Posterior vena cava (tissue), 2 donors: Measurements from ENCODE around the gene RBMS2. TPM values are rescaled to one million over a fixed set of nuclear protein-coding genes. Genes with fewer than 3 reads are reported as not detected.

Experiments used
- DNase-seq: peaks from one replicate; pipeline ENCODE4 v3.0.0-alpha.2; 2020; ENCODE audit warnings: low spot score
- intact Hi-C, 2 donors: fragments of 100-400 bp; cut with DNase I; formaldehyde crosslinking; loops; one replicate each; pipeline versions ENCODE4 v1.14.1 to v1.14.2; 2022 to 2023
- total RNA-seq, 2 donors: library from RNA; stranded (reverse); fragmentation: NEBNext Ultra II Directional; extraction: Animal tissue kit (Norgen Biotek cat#: 25700); gene quantifications; one replicate each; pipeline ENCODE4 v1.2.1, GENCODE V29; 2021
- donor health status: DM: yes; HTN: yes; CAD: no.
- donor health status: DM: yes; HTN: yes; CAD: no.

RBMS2 gene
- total RNA-seq, 2 donors from 2014 or later = 57.2 to 60.5 TPM

DNA sequence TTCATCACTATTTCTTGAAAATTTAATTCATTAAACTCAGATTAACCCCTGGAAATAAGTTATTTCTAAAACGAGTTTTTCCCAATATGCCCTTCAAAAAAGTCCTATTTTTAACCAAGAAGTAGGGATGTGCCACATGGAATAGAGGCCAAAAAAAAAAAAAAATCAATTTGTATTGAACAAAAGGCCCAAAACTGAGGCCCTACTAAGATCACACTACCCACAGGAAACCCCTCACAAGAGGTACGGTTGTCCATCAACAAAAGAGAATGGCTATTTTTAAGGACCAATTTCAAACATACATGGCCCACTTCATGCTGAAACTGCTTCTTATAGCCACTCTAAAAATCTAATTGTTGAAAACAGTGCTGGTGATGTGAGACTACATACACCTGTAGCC is 116.0 kb downstream of the RBMS2 start:
- no peak for DNase-seq
- intact Hi-C loops = loop anchor here in 1 of 2 donors (5.0 kb wide), 1 partner anchor 115 kb away; the partner anchor contains the start of gene RBMS2

DNA sequence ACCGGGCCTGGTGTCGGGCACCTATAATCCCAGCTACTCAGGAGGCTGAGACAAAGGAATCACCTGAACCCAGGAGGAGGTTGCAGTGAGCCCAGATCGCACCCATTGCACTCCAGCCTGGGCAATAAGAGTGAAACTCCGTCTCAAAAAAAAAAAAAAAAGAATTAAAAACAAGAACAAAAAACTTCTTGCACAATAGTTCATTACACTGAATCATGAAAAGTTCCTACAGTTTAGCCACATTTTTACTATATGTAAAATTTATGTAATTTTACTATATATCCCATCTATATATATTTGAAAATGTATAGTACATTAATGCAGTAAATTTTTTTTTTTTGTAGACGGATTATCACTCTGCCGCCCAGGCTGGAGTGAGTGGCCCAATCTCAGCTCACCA is 119.6 kb downstream of the RBMS2 start:
- no peak for DNase-seq
- intact Hi-C loops = no loop called here

DNA sequence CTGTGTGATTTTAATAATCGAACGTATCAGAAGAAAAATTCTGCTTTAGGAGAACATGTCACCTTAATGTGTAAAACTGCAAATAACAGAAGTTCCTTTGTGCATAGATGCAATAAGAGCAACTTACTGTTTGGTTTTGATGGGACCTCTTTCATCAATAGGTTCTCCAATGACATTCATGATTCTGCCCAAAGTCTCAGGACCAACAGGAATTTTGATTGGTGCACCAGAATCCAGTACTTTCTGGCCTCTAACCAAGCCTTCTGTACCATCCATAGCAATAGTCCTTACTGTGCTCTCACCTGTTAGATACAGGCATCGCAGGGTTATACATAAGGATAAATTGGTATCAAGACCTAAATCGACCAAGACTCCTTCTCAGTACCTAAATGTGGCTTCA is 123.0 kb downstream of the RBMS2 start:
- intact Hi-C loops = loop anchor here in 1 of 2 donors (5.0 kb wide), 1 partner anchor 43 kb away; the partner anchor contains the start of gene PTGES3
- no peak for DNase-seq

DNA sequence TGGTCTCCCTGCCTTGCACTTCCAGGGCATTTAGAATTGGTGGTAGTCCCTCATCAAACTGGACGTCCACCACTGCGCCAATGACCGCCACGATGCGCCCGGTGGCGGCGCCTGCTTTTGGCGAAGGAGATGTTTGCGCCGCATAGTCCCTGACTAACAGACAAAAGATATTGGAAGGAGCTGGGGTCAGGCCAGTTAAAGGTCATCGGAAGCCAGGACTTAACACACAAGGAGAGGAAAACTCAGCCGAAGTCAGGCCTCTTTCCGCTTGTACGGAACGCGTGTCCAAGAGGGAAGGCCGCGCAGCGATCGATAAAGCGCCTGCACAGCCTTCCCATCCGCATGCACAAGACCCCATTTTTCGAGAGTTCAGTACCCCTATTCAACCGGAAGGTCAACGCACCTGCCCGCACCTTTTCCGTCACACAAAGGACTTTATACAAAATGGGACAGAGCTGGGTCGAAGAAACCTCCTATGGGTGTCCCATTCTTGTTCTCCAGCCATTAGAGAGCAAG is 123.6 kb downstream of the RBMS2 start:
- intact Hi-C loops = loop anchor here in 1 of 2 donors (5.0 kb wide), 1 partner anchor 42 kb away; the partner anchor contains the start of gene PTGES3
- DNase-seq = peak; percentile 81

Other genes with a start within 250 kb of the RBMS2 start
- gene CS, start 221.5 kb upstream of the RBMS2 start, total RNA-seq = 100 to 1,000 TPM; 109 to 115 TPM
- gene CNPY2, start 205.8 kb upstream of the RBMS2 start, total RNA-seq = 10 to 100 TPM; 62.1 to 79.3 TPM
- gene PAN2, start 187.8 kb upstream of the RBMS2 start, total RNA-seq = 10 to 100 TPM; 29.4 to 40.7 TPM
- not detected for gene IL23A, start 182.9 kb upstream of the RBMS2 start, total RNA-seq
- gene STAT2, start 161.7 kb upstream of the RBMS2 start, total RNA-seq = 100 to 1,000 TPM; 108 to 113 TPM
- not detected for gene APOF, start 159.0 kb upstream of the RBMS2 start, total RNA-seq
- gene TIMELESS, start 72.4 kb upstream of the RBMS2 start, total RNA-seq = 1 to 10 TPM; 4.4 TPM
- not detected for gene MIP, start 67.2 kb upstream of the RBMS2 start, total RNA-seq
- gene SPRYD4, start 53.2 kb upstream of the RBMS2 start, total RNA-seq = 1 to 10 TPM; 1.7 to 2.3 TPM
- gene GLS2, start 33.7 kb upstream of the RBMS2 start, total RNA-seq = under 1 TPM; 0.24 to 0.69 TPM
- gene BAZ2A, start 108.5 kb downstream of the RBMS2 start, total RNA-seq = 10 to 100 TPM; 48.7 to 66.3 TPM
- 100 to 1,000 TPM; 363 to 368 TPM for gene ATP5F1B, start 124.2 kb downstream of the RBMS2 start, total RNA-seq
- 100 to 1,000 TPM; 132 to 145 TPM for gene PTGES3, start 166.5 kb downstream of the RBMS2 start, total RNA-seq
- 100 to 1,000 TPM; 530 to 542 TPM for gene NACA, start 203.5 kb downstream of the RBMS2 start, total RNA-seq
- 1 to 10 TPM; 3.7 to 4.7 TPM for gene PRIM1, start 230.5 kb downstream of the RBMS2 start, total RNA-seq
- 10 to 100 TPM; 34.2 to 34.8 TPM for gene HSD17B6, start 241.5 kb downstream of the RBMS2 start, total RNA-seq